ENCODE measurements around the gene GJB6. TPM values are rescaled to one million over a fixed set of nuclear protein-coding genes. Genes with fewer than 3 reads are reported as not detected.

GJB6 gene
- total RNA-seq, 4 donors from 2014 or later: not detected

DNA sequence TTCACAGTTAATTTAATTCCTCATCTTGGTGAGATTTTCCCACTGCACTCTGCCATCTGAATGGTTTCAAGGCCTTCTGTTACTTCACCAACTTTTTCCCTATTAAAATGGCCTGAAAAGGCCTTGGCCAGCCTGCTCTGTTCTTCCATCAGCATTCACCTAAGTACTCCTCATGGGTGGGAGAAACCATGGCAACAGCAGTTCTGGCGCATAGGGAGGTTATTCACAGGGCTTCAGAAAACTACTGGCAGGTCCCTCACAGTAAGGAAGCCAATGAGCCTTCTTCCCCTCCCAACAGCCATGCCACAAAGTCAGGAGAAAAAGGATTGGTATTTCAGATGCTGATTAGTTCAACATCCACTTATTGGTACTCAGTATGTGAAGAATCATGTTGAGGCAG, 22.2 kb downstream of the GJB6 start:
- TF ChIP-seq POLR2A (IDR thresholded peaks at IDR 0.05) (no peak), EP300 (IDR thresholded peaks at IDR 0.05) (no peak)
- TF ChIP-seq, protein P1, sequence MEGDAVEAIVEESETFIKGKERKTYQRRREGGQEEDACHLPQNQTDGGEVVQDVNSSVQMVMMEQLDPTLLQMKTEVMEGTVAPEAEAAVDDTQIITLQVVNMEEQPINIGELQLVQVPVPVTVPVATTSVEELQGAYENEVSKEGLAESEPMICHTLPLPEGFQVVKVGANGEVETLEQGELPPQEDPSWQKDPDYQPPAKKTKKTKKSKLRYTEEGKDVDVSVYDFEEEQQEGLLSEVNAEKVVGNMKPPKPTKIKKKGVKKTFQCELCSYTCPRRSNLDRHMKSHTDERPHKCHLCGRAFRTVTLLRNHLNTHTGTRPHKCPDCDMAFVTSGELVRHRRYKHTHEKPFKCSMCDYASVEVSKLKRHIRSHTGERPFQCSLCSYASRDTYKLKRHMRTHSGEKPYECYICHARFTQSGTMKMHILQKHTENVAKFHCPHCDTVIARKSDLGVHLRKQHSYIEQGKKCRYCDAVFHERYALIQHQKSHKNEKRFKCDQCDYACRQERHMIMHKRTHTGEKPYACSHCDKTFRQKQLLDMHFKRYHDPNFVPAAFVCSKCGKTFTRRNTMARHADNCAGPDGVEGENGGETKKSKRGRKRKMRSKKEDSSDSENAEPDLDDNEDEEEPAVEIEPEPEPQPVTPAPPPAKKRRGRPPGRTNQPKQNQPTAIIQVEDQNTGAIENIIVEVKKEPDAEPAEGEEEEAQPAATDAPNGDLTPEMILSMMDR (IDR thresholded peaks at IDR 0.05): no peak
- Histone ChIP-seq H3K4me3 (no peak overlapping the region), H3K27me3 (peaks cover 0 to 5% of the 10 kb centered on the region in 2 donors), H3K9me3 (peaks cover 0 to 11% (median 3%) of the 10 kb centered on the region in 4 donors), H3K36me3 (no peaks in the 10 kb centered on the region), H3K27ac (no peak overlapping the region), H3K4me1 (no peaks in the 10 kb centered on the region)
- no peak for DNase-seq (ENCODE audit: low spot score in 2 of 2)
- WGBS, 2 donors: 63 to 82% methylated on average over 1 of the region's 1 CpG

DNA sequence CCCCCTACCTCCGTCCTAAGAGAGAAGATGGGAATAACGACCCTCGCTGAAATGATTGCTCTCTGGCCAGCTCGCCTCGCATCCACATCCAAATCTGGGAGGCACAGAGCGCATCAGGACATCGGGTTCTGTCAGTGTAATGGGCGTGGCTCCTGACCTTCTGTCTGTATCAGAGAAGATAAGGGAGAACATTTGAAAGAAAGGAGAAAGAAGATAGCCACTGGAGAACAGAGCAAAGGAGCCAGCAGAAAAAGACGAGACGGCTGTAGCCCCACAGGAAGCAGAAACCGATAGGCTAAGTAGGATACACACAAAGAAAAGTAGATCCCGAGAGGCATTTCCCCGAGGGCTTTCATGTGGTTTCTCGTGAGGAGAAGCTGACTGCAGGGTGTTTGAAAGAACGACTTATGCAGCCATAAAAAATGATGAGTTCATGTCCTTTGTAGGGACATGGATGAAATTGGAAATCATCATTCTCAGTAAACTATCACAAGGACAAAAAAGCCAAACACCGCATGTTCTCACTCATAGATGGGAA, 25.4 kb downstream of the GJB6 start:
- Histone ChIP-seq H3K4me3 (no peak overlapping the region), H3K36me3 (no peaks in the 10 kb centered on the region), H3K4me1 (no peaks in the 10 kb centered on the region), H3K27ac (no peak overlapping the region), H3K9me3 (peaks cover 0 to 1% (median 0%) of the 10 kb centered on the region in 4 donors), H3K27me3 (peaks cover 0 to 5% of the 10 kb centered on the region in 2 donors)
- WGBS, 2 donors: 72 to 78% methylated on average over 16 of the region's 16 CpGs
- TF ChIP-seq EP300 (IDR thresholded peaks at IDR 0.05): no peak
- TF ChIP-seq, protein P1 (IDR thresholded peaks at IDR 0.05): no peak
- no peak for TF ChIP-seq POLR2A (IDR thresholded peaks at IDR 0.05)
- DNase-seq (ENCODE audit: low spot score in 2 of 2): no peak

DNA sequence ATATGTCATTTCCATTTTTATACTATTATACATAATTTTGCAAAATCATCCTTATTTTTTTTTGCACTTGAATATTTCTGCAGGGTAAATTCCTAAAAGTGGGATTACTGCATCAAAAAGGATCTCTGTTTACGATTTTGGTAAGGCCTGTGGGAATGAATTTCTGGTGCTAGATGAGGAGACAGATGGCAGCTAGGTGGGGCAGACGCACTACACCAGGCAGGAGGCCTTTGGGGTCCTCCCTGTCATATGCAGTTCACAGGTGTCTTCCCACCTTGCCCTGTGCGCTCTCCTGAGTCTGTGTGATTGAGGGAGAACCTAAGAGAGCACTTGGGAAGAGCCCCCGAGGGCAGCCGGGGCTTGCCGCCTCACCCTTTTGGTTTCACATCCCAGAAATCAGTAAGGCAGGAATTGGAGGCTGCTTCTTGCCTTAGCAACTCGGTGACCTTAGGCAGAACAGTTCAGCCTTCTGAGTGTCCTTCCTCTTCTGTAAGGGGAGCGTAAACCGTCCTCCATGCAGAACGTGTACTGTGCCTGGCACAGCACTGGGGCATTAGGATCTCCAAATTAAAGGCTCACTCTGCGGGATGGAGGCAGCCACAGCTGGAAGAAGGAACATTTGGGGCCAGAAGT, 25.9 kb downstream of the GJB6 start:
- DNase-seq (ENCODE audit: low spot score in 2 of 2): no peak
- H3K27me3 ChIP-seq: peaks cover 0 to 5% of the 10 kb centered on the region in 2 donors
- H3K36me3 ChIP-seq: no peaks in the 10 kb centered on the region
- WGBS, 2 donors: 80 to 82% methylated on average over 11 of the region's 11 CpGs
- TF ChIP-seq, protein P1 (IDR thresholded peaks at IDR 0.05): no peak
- TF ChIP-seq EP300 (IDR thresholded peaks at IDR 0.05) (no peak), POLR2A (IDR thresholded peaks at IDR 0.05) (no peak)
- peaks cover 0 to 5% (median 0%) of the 10 kb centered on the region in 4 donors for H3K9me3 ChIP-seq
- H3K27ac ChIP-seq: no peak overlapping the region
- no peaks in the 10 kb centered on the region for H3K4me1 ChIP-seq
- no peak overlapping the region for H3K4me3 ChIP-seq

DNA sequence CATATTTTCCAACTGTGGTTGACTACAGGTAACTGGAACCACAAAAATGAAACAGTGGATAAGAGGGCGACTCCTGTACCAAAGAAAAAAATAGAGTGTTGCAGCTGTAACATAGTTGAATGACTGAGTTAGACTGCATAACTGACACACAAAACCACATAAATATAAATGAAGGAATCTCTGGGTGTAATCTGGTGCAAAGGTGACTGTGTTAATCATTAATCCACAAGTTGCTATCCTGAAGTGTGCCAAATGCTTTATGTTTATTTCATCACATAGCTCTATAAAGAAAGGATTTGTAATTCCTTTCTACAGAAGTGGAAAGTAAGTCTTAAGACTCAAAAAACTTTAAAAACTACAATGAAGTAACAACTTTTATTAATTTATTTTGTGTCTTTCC, 33.3 kb downstream of the GJB6 start:
- TF ChIP-seq, protein P1 (IDR thresholded peaks at IDR 0.05): no peak
- TF ChIP-seq POLR2A (IDR thresholded peaks at IDR 0.05) (no peak), EP300 (IDR thresholded peaks at IDR 0.05) (no peak)
- no peak for DNase-seq (ENCODE audit: low spot score in 2 of 2)
- Histone ChIP-seq H3K4me1 (peaks cover 0 to 11% (median 3%) of the 10 kb centered on the region in 4 donors), H3K9me3 (peaks cover 0 to 5% (median 0%) of the 10 kb centered on the region in 4 donors), H3K27me3 (peaks cover 0 to 32% of the 10 kb centered on the region in 2 donors), H3K27ac (no peak overlapping the region), H3K4me3 (no peak overlapping the region), H3K36me3 (no peaks in the 10 kb centered on the region)
- 89% methylated on average over 1 of the region's 1 CpG for WGBS, 2 donors

DNA sequence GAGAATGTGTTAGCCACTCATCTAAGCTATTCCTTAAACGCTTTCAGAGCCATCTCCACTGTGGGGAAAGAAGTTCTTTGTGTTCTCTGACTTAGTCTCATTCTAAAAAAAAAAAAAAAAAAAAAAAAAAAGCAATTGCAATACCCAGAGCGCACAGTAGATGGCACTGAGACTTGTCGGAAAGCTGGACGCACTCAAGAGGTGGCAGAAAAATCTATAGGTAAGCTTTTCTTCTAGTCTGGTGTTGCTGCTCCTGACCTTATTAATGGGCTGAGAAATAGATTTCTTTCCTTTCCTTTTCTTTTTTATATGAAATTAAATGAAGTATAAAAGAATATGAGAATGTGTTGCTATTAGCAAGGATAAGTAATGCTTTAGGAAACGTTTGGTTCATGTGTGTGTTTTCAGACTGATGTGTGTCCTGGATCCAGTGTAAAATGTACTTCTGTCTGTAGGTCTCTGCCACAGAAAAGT, 34.7 kb downstream of the GJB6 start:
- no peak overlapping the region for H3K4me3 ChIP-seq
- WGBS, 2 donors: 6% methylated on average over 5 of the region's 5 CpGs
- TF ChIP-seq, protein P1 (IDR thresholded peaks at IDR 0.05): peak in 4 of 5 experiments; percentile 46 to 75 (median 62)
- TF ChIP-seq EP300 (IDR thresholded peaks at IDR 0.05): no peak

More for the DNA sequence above, 34.7 kb downstream of the GJB6 start:
- Histone ChIP-seq H3K36me3 (no peaks in the 10 kb centered on the region), H3K9me3 (peaks cover 0 to 5% (median 0%) of the 10 kb centered on the region in 4 donors), H3K4me1 (peaks cover 0 to 24% (median 8%) of the 10 kb centered on the region in 4 donors), H3K27me3 (peaks cover 0 to 45% of the 10 kb centered on the region in 2 donors), H3K27ac (no peak overlapping the region)
- DNase-seq (ENCODE audit: low spot score in 2 of 2): no peak

All from tibial nerve (tissue), 4 donors.